DOHH2 (cell line): ENCODE measurements around the gene RAP2B.

ENCODE experiments used
- H3F3A ChIP-seq: fragments of 200-600 bp; sonication (generic), shearing (Covaris generic); 2 replicates; pipeline ENCODE4 v1.6.0; 2016; ENCODE audit warnings: antibody characterized with exemption, mild to moderate bottlenecking; ENCODE audit not compliant: control insufficient read depth, insufficient read depth
- H3K27ac ChIP-seq: fragments of 200-600 bp; sonication (generic); 2 replicates; pipeline ENCODE4 v1.5.1; 2014; ENCODE audit warnings: low read depth, mild to moderate bottlenecking, low read length, moderate library complexity
- H3K27me3 ChIP-seq: fragments of 200-600 bp; sonication (generic); 2 replicates; pipeline ENCODE4 v1.6.1; 2014; ENCODE audit warnings: mild to moderate bottlenecking, low read length, mixed read lengths; ENCODE audit not compliant: control insufficient read depth
- H3K36me3 ChIP-seq: fragments of 200-600 bp; sonication (generic); 2 replicates; pipeline ENCODE4 v1.6.1; 2014; ENCODE audit warnings: mild to moderate bottlenecking, low read length, moderate library complexity, mixed read lengths; ENCODE audit not compliant: control insufficient read depth
- H3K4me1 ChIP-seq: fragments of 200-600 bp; sonication (generic); 2 replicates; pipeline ENCODE4 v1.6.1; 2014; ENCODE audit warnings: mild to moderate bottlenecking, low read length, mixed read lengths; ENCODE audit not compliant: control insufficient read depth
- H3K4me2 ChIP-seq: fragments of 200-600 bp; sonication (generic); 2 replicates; pipeline ENCODE4 v1.6.0; 2014; ENCODE audit warnings: mild to moderate bottlenecking, low read length, moderate library complexity
- H3K4me3 ChIP-seq: fragments of 200-600 bp; sonication (generic); 2 replicates; pipeline ENCODE4 v1.5.1; 2014; ENCODE audit warnings: mild to moderate bottlenecking, low read length, mixed read lengths
- H3K79me2 ChIP-seq: fragments of 200-600 bp; sonication (generic); 2 replicates; pipeline ENCODE4 v1.6.1; 2014; ENCODE audit warnings: mild to moderate bottlenecking, low read length, mixed read lengths; ENCODE audit not compliant: control insufficient read depth
- H3K9me2 ChIP-seq: fragments of 200-600 bp; sonication (generic); replicated peaks from 2 replicates; pipeline ENCODE4 v1.6.1; 2014; ENCODE audit warnings: mild to moderate bottlenecking, low read length, mixed read lengths; ENCODE audit not compliant: control insufficient read depth
- H3K9me3 ChIP-seq: fragments of 200-600 bp; sonication (generic); 2 replicates; pipeline ENCODE4 v1.6.1; 2014; ENCODE audit warnings: antibody characterized with exemption, low read length, mixed read lengths; ENCODE audit not compliant: control insufficient read depth, insufficient read depth
- H4K20me1 ChIP-seq: fragments of 200-600 bp; sonication (generic); 2 replicates; pipeline ENCODE4 v1.6.0; 2014; ENCODE audit warnings: low read depth, mild to moderate bottlenecking, antibody characterized with exemption, low read length, moderate library complexity; ENCODE audit not compliant: control insufficient read depth, insufficient read depth
- EZH2phosphoT487 ChIP-seq: fragments of 200-600 bp; sonication (generic); IDR thresholded peaks from 2 replicates; pipeline ENCODE4 v1.6.1; 2017; ENCODE audit warnings: borderline replicate concordance, mild to moderate bottlenecking, antibody characterized with exemption, low read length, moderate library complexity, mixed read lengths
- TF ChIP-seq, protein P1 (sequence below): fragments of 200-600 bp; sonication (generic); IDR thresholded peaks from one replicate; pipeline ENCODE4 v1.5.1; 2014; ENCODE audit warnings: antibody characterized with exemption, mild to moderate bottlenecking, low read depth, low read length; ENCODE audit not compliant: poor library complexity, severe bottlenecking

Gene RAP2B

DNA sequence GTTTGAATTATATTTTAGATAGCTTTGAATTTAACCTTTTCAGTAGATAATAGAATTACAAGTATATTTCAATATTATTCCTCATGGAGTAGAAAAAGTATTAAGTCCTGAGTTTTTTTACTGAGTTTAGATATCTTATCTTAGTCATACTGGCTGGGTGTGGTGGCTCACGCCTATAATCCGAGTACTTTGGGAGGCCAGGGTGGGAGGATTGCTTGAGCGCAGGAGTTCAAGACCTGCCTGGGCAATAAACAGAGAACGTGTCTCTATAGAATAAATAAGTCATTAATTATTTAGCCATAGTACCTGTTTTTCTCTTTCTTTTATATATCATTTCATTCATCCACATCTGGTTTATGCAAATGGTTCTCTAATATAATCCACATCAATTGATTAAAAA lies 9.9 kb downstream of the RAP2B start:
- no peaks in the 10 kb centered on the region for H3K27me3 ChIP-seq
- H3F3A ChIP-seq: peaks cover 9% of the 10 kb centered on the region
- no peaks in the 10 kb centered on the region for H3K4me1 ChIP-seq
- H4K20me1 ChIP-seq: 0 out of 2 replicates have a peak, but pooled peaks cover 4% of the 10 kb centered on the region
- no peak overlapping the region for H3K27ac ChIP-seq
- peaks cover 16% of the 10 kb centered on the region for H3K79me2 ChIP-seq
- TF ChIP-seq, protein P1, sequence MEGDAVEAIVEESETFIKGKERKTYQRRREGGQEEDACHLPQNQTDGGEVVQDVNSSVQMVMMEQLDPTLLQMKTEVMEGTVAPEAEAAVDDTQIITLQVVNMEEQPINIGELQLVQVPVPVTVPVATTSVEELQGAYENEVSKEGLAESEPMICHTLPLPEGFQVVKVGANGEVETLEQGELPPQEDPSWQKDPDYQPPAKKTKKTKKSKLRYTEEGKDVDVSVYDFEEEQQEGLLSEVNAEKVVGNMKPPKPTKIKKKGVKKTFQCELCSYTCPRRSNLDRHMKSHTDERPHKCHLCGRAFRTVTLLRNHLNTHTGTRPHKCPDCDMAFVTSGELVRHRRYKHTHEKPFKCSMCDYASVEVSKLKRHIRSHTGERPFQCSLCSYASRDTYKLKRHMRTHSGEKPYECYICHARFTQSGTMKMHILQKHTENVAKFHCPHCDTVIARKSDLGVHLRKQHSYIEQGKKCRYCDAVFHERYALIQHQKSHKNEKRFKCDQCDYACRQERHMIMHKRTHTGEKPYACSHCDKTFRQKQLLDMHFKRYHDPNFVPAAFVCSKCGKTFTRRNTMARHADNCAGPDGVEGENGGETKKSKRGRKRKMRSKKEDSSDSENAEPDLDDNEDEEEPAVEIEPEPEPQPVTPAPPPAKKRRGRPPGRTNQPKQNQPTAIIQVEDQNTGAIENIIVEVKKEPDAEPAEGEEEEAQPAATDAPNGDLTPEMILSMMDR: no peak
- no peak for TF ChIP-seq EZH2phosphoT487
- no peak overlapping the region for H3K4me3 ChIP-seq
- H3K9me3 ChIP-seq: no peaks in the 10 kb centered on the region
- H3K4me2 ChIP-seq: no peak overlapping the region
- peaks cover 12% of the 10 kb centered on the region for H3K36me3 ChIP-seq
- H3K9me2 ChIP-seq: no peaks in the 10 kb centered on the region

DNA sequence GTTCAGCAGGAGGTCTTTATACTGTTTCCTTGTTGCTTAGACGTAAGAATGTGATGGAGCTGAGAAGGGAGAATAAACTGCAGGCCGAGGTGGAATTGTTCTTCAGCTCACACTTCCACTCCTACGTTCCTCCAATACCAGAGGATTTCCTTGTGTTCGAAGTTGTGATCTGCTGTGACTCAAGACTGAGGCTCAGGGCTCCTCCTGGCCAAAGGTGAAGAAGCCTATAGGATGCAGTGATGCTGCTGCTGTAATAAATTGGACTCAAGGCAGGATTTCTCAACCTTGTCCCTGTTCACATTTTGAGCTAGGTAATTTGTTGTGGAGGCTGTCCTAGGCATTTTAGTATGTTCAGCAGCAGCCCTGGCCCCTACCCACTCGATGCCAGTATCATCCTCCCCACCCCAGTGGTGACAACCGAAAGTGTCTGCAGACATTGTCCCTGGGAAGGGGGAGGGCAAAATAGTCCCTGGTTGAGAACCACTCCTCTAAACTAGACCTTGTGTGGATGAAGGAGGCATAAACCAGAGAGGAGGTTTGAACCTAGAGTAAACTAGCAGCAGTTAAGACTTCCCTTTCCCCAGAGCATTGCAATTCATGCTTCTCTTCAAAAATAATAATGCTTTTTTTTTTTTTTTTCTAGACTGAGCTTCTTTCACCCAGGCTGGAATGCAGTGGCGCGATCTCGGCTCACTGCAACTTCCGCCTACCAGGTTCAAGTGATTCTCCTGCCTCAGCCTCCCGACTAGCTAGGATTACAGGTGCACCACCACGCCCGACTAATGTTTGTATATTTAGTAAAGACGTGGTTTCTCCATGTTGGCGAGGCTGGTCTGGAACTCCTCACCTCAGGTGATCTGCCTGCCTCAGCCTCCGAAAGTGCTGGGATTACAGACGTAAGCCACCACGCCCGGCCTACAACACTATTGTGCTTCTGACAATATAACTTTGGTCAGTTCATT lies 11.1 kb downstream of the RAP2B start:
- H3K4me1 ChIP-seq: no peaks in the 10 kb centered on the region
- 0 out of 2 replicates have a peak, but pooled peaks cover 4% of the 10 kb centered on the region for H3K36me3 ChIP-seq
- no peaks in the 10 kb centered on the region for H3K9me3 ChIP-seq
- peaks cover 9% of the 10 kb centered on the region for H3F3A ChIP-seq
- H3K4me2 ChIP-seq: no peak overlapping the region
- peaks cover 5% of the 10 kb centered on the region for H3K79me2 ChIP-seq
- no peak overlapping the region for H3K4me3 ChIP-seq
- no peak for TF ChIP-seq EZH2phosphoT487
- TF ChIP-seq, protein P1: no peak
- no peaks in the 10 kb centered on the region for H3K9me2 ChIP-seq
- no peaks in the 10 kb centered on the region for H3K27me3 ChIP-seq
- 0 out of 2 replicates have a peak, but pooled peaks cover 4% of the 10 kb centered on the region for H4K20me1 ChIP-seq
- H3K27ac ChIP-seq: no peak overlapping the region

DNA sequence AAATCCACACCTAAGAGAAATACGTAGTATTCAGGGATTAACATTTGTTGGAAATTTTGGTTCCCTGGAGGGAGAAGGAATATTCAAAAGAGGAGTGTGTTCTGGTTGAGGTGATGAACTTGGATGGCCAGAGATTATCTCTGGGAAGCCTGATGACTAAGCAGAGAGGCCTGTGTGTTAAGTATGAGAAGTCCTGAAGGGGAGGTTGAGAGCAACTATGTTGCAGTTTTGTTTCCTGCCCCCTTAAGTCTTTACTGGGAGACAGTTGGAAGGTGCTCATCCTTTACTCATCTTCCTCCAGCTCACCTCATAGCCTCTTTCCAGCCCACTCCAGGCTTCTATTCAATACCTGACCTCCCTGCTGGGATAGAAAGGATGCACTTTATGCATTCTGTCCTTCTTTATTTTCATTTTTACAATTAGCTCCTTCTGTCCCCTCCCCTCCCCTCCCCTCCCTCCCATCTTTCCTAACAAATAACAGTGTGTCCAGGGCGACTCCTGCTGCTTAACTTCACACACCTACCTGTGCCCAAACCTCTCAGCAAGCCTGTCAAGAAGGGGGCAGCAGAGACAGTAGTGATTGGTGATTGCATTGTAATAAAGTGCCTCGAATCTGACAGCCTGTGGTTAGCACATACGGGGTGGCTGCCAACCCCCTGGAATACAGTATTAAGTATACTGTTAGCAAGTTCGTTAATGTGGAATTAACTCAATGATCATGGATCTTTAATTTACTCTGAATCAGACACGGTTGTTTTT lies 11.9 kb downstream of the RAP2B start:
- no peak overlapping the region for H3K27ac ChIP-seq
- H4K20me1 ChIP-seq: no peaks in the 10 kb centered on the region
- H3K9me3 ChIP-seq: no peaks in the 10 kb centered on the region
- no peaks in the 10 kb centered on the region for H3K27me3 ChIP-seq
- TF ChIP-seq EZH2phosphoT487: no peak
- TF ChIP-seq, protein P1: no peak
- H3K36me3 ChIP-seq: no peaks in the 10 kb centered on the region
- no peaks in the 10 kb centered on the region for H3K9me2 ChIP-seq
- H3K79me2 ChIP-seq: no peaks in the 10 kb centered on the region
- no peaks in the 10 kb centered on the region for H3K4me1 ChIP-seq
- H3K4me2 ChIP-seq: no peak overlapping the region
- no peak overlapping the region for H3K4me3 ChIP-seq
- H3F3A ChIP-seq: peaks cover 9% of the 10 kb centered on the region
